ENCODE results near the gene SUN2.

DNA sequence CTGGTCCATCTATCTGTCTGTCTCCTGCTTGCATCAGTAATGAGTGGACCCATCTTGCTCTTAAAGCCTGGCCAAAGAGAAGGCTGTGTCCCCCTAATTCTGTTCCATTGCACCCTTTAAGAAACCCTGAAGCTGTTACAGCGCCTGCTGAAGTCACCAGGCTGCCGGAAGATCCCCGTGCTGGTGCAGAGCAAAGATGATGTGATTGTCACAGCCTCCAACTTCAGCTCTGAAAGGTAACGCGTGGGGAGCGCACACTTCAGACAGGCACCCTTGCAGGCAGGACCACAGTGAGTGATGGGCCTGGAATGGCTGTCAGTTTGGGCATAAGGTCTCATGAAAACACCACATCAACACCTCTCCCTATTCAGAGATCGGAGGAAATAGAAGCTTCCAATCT, 31.6 kb downstream of the SUN2 start:
- TF ChIP-seq, protein P1, sequence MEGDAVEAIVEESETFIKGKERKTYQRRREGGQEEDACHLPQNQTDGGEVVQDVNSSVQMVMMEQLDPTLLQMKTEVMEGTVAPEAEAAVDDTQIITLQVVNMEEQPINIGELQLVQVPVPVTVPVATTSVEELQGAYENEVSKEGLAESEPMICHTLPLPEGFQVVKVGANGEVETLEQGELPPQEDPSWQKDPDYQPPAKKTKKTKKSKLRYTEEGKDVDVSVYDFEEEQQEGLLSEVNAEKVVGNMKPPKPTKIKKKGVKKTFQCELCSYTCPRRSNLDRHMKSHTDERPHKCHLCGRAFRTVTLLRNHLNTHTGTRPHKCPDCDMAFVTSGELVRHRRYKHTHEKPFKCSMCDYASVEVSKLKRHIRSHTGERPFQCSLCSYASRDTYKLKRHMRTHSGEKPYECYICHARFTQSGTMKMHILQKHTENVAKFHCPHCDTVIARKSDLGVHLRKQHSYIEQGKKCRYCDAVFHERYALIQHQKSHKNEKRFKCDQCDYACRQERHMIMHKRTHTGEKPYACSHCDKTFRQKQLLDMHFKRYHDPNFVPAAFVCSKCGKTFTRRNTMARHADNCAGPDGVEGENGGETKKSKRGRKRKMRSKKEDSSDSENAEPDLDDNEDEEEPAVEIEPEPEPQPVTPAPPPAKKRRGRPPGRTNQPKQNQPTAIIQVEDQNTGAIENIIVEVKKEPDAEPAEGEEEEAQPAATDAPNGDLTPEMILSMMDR (IDR thresholded peaks at IDR 0.05): no peak
- TF ChIP-seq POLR2A (IDR thresholded peaks at IDR 0.05) (no peak), EP300 (IDR thresholded peaks at IDR 0.05) (no peak)

Measured in upper lobe of left lung (tissue), 4 donors.